B cell (primary cell): Measurements from ENCODE around the gene GEMIN4.

ENCODE experiments used
- CTCF ChIP-seq: fragments of 200-600 bp; IDR thresholded peaks from one replicate; pipeline ENCODE4 v1.8.0; 2022; ENCODE audit warnings: antibody characterized with exemption, mild to moderate bottlenecking
- EZH2 ChIP-seq: IDR thresholded peaks from 2 replicates; pipeline ENCODE4 v1.6.1; 2012; ENCODE audit warnings: borderline replicate concordance, low read depth, mild to moderate bottlenecking, moderate library complexity, low read length; ENCODE audit not compliant: insufficient read depth, poor library complexity, severe bottlenecking

- TF ChIP-seq CTCF: peak; percentile 71
- TF ChIP-seq EZH2: no peak
Measured at GRCh38 chr17:794876-795275, 42.8 kb upstream of the GEMIN4 start.
